WTC11 (cell line): ENCODE results near the gene RWDD3. TPM values are rescaled to one million over a fixed set of nuclear protein-coding genes. Genes with fewer than 3 reads are reported as not detected.

Experiments used
- ATAC-seq: fragments of 200-7000 bp; cut with Tn5 transposase; 2 replicates; pipeline ENCODE4 v1.10.0; 2021; ENCODE audit warnings: mild to moderate bottlenecking, moderate library complexity
- CTCF ChIA-PET: fragments of 300-600 bp; sonication (Branson Sonifier 250); formaldehyde crosslinking; loops from one replicate; lab custom pipeline; 2021; ENCODE audit warnings: antibody characterized with exemption; lab: Charles Lee
- POLR2A ChIA-PET: fragments of 350-600 bp; sonication (Branson Sonifier 250); formaldehyde crosslinking; loops from one replicate; lab custom pipeline; 2021; ENCODE audit warnings: antibody characterized with exemption; lab: Charles Lee
- DNase-seq: peaks from one replicate; pipeline ENCODE4 v3.0.0; 2021; ENCODE audit warnings: low spot score
- H3K27ac Mint-ChIP-seq: 2 replicates; pipeline ENCODE4 v1.8.0; 2021; ENCODE audit warnings: mixed read lengths
- H3K27me3 Mint-ChIP-seq: 2 replicates; pipeline ENCODE4 v1.8.0; 2021; ENCODE audit warnings: low read depth, mild to moderate bottlenecking, moderate library complexity, mixed read lengths
- H3K36me3 Mint-ChIP-seq: 2 replicates; pipeline ENCODE4 v1.8.0; 2021; ENCODE audit warnings: mixed read lengths
- H3K4me1 Mint-ChIP-seq: 2 replicates; pipeline ENCODE4 v1.8.0; 2022; ENCODE audit warnings: mixed read lengths
- H3K4me3 Mint-ChIP-seq: 2 replicates; pipeline ENCODE4 v1.8.0; 2021; ENCODE audit warnings: mild to moderate bottlenecking, moderate library complexity, mixed read lengths
- H3K9me3 Mint-ChIP-seq: 2 replicates; pipeline ENCODE4 v1.8.0; 2021; ENCODE audit warnings: mixed read lengths
- AFF4 ChIP-seq: sonication (generic); formaldehyde crosslinking; IDR thresholded peaks from 2 replicates; pipeline ENCODE4 v1.8.1; 2023; ENCODE audit warnings: mild to moderate bottlenecking, missing genetic modification reagents, borderline replicate concordance
- ARID4B ChIP-seq: sonication (generic); formaldehyde crosslinking; IDR thresholded peaks from 2 replicates; pipeline ENCODE4 v1.8.0; 2023; ENCODE audit warnings: missing genetic modification reagents, mild to moderate bottlenecking, borderline replicate concordance
- CBFB ChIP-seq: sonication (generic); formaldehyde crosslinking; IDR thresholded peaks from 2 replicates; pipeline ENCODE4 v1.8.1; 2022; ENCODE audit warnings: mild to moderate bottlenecking, low read depth, missing genetic modification reagents
- CREB1 ChIP-seq: sonication (generic); formaldehyde crosslinking; IDR thresholded peaks from 2 replicates; pipeline ENCODE4 v1.8.0; 2023; ENCODE audit warnings: mild to moderate bottlenecking, missing genetic modification reagents
- E2F1 ChIP-seq: sonication (generic); formaldehyde crosslinking; IDR thresholded peaks from 2 replicates; pipeline ENCODE4 v1.8.0; 2022; ENCODE audit warnings: mild to moderate bottlenecking, missing genetic modification reagents
- E2F5 ChIP-seq: sonication (generic); formaldehyde crosslinking; IDR thresholded peaks from 2 replicates; pipeline ENCODE4 v1.8.1; 2022; ENCODE audit warnings: mild to moderate bottlenecking, moderate library complexity, missing genetic modification reagents
- ETV6 ChIP-seq: sonication (generic); formaldehyde crosslinking; IDR thresholded peaks from 2 replicates; pipeline ENCODE4 v1.8.1; 2022; ENCODE audit warnings: mild to moderate bottlenecking, missing genetic modification reagents
- GABPB1 ChIP-seq: sonication (generic); formaldehyde crosslinking; IDR thresholded peaks from 2 replicates; pipeline ENCODE4 v1.8.1; 2023; ENCODE audit warnings: mild to moderate bottlenecking, missing genetic modification reagents
- GRHL2 ChIP-seq: fragments of 250-450 bp; sonication (Bioruptor Pico); IDR thresholded peaks from 2 replicates; pipeline ENCODE4 v1.8.0; 2022; ENCODE audit warnings: mild to moderate bottlenecking, moderate library complexity; ENCODE audit not compliant: insufficient replicate concordance, severe bottlenecking
- MXD4 ChIP-seq: fragments of 250-450 bp; sonication (Bioruptor Pico); IDR thresholded peaks from 2 replicates; pipeline ENCODE4 v1.8.0; 2021; ENCODE audit warnings: mild to moderate bottlenecking, moderate library complexity, borderline replicate concordance
- NFYB ChIP-seq: sonication (generic); formaldehyde crosslinking; conservative IDR thresholded peaks from 2 replicates; pipeline ENCODE4 v1.8.0; 2022; ENCODE audit warnings: low read depth, missing genetic modification reagents
- NR2C2 ChIP-seq: sonication (generic); formaldehyde crosslinking; IDR thresholded peaks from 2 replicates; pipeline ENCODE4 v1.8.0; 2022; ENCODE audit warnings: mild to moderate bottlenecking, missing genetic modification reagents
- TEAD1 ChIP-seq: sonication (generic); formaldehyde crosslinking; IDR thresholded peaks from 2 replicates; pipeline ENCODE4 v1.8.0; 2022; ENCODE audit warnings: mild to moderate bottlenecking, missing genetic modification reagents
- ZNF138 ChIP-seq: sonication (generic); formaldehyde crosslinking; conservative IDR thresholded peaks from 2 replicates; pipeline ENCODE4 v1.8.1; 2022; ENCODE audit warnings: mild to moderate bottlenecking, moderate library complexity, missing genetic modification reagents
- ZNF232 ChIP-seq: sonication (generic); formaldehyde crosslinking; IDR thresholded peaks from 2 replicates; pipeline ENCODE4 v1.8.0; 2022; ENCODE audit warnings: mild to moderate bottlenecking, missing genetic modification reagents
- ZNF263 ChIP-seq: sonication (generic); formaldehyde crosslinking; IDR thresholded peaks from 2 replicates; pipeline ENCODE4 v1.8.1; 2022; ENCODE audit warnings: low read depth, mild to moderate bottlenecking, moderate library complexity, missing genetic modification reagents
- ZNF317 ChIP-seq: sonication (generic); formaldehyde crosslinking; IDR thresholded peaks from 2 replicates; pipeline ENCODE4 v1.8.1; 2023; ENCODE audit warnings: low read depth, mild to moderate bottlenecking, moderate library complexity, missing genetic modification reagents, borderline replicate concordance
- ZNF416 ChIP-seq: fragments of 250-450 bp; sonication (Bioruptor Pico); IDR thresholded peaks from 2 replicates; pipeline ENCODE4 v1.9.0; 2021; ENCODE audit warnings: mild to moderate bottlenecking, inconsistent platforms
- ZNF423 ChIP-seq: fragments of 250-450 bp; sonication (Bioruptor Pico); IDR thresholded peaks from 2 replicates; pipeline ENCODE4 v2.1.2; 2022; ENCODE audit warnings: mild to moderate bottlenecking, moderate library complexity
- total RNA-seq: library from RNA; stranded (reverse); gene quantifications from 3 replicates; pipeline ENCODE4 v1.2.3, GENCODE V29; 2021

RWDD3 gene
- total RNA-seq, 1 experiment from 2014 or later = 13.9 TPM

GRCh38 chr1:95233737-95234500 lies at the start of gene RWDD3 (continued):
- peak; percentile 55; the same call in 1 of the 2 replicates for TF ChIP-seq AFF4
- TF ChIP-seq NFYB (CRISPR knock-in tag) = no peak
- TF ChIP-seq E2F5 = peak; percentile 90
- TF ChIP-seq GABPB1 (CRISPR knock-in tag) = peak; percentile 63
- no peak for TF ChIP-seq ZNF232 (CRISPR knock-in tag)
- TF ChIP-seq ZNF317 = 0 out of 2 replicates have a peak, but pooled peaks have one; percentile 29
- TF ChIP-seq ETV6 (CRISPR knock-in tag) = peak; percentile 82
- TF ChIP-seq NR2C2 (CRISPR knock-in tag) = no peak
- 0 out of 2 replicates have a peak, but pooled peaks have one; percentile 34 for TF ChIP-seq ZNF416 (CRISPR knock-in tag)

- no peaks in the 10 kb centered on the region for H3K4me1 Mint-ChIP-seq
- POLR2A ChIA-PET = no interaction called here
- H3K27me3 Mint-ChIP-seq = peaks cover 3% of the 10 kb centered on the region; the same call in 1 of the 2 replicates
- CTCF ChIA-PET = no interaction called here
- DNase-seq = no peak
- H3K27ac Mint-ChIP-seq = no peak overlapping the region
- peaks cover 9% of the 10 kb centered on the region for H3K9me3 Mint-ChIP-seq
- ATAC-seq = no peak
- H3K36me3 Mint-ChIP-seq = no peaks in the 10 kb centered on the region
- TF ChIP-seq ZNF263 (CRISPR knock-in tag) = no peak
- TF ChIP-seq NR2C2 (CRISPR knock-in tag) = no peak
- no peak for TF ChIP-seq ZNF138
- TF ChIP-seq MXD4 = no peak
- TF ChIP-seq CREB1 (CRISPR knock-in tag) = no peak
- no peak for TF ChIP-seq ZNF423 (CRISPR knock-in tag)
- no peak for TF ChIP-seq E2F1 (CRISPR knock-in tag)
- no peak for TF ChIP-seq ARID4B (CRISPR knock-in tag)
- TF ChIP-seq TEAD1 = no peak
- no peak for TF ChIP-seq CBFB (CRISPR knock-in tag)
- TF ChIP-seq GRHL2 (CRISPR knock-in tag) = no peak
- H3K4me3 Mint-ChIP-seq = no peak overlapping the region
Measured at GRCh38 chr1:95186149-95186548, 47.9 kb upstream of the RWDD3 start.
